Aorta (tissue), 5 donors: ENCODE results near the gene RNLS. TPM values are rescaled to one million over a fixed set of nuclear protein-coding genes. Genes with fewer than 3 reads are reported as not detected.

ENCODE experiments used
- ATAC-seq: fragments of 200-7000 bp; cut with Tn5 transposase; one replicate; pipeline ENCODE4 v1.9.1; 2022; ENCODE audit warnings: moderate library complexity; ENCODE audit not compliant: low FRiP score
- DNase-seq, 2 donors: peaks; one replicate each; pipeline ENCODE4 v3.0.0-alpha.2; 2020
- H3K27ac ChIP-seq, 2 donors: one replicate each; pipeline ENCODE4 v1.5.1; 2013; ENCODE audit warnings: low read length in 2 of 2, mild to moderate bottlenecking in 2 of 2, moderate library complexity in 2 of 2, control low read depth in 1 of 2, inconsistent platforms in 1 of 2, low read depth in 1 of 2
- H3K27me3 ChIP-seq, 2 donors: one replicate each; pipeline ENCODE4 v1.6.1; 2013; ENCODE audit warnings: control low read depth in 1 of 2, low read length in 1 of 2, mild to moderate bottlenecking in 1 of 2, moderate library complexity in 1 of 2; ENCODE audit not compliant: insufficient read depth in 2 of 2, control insufficient read depth in 1 of 2
- H3K36me3 ChIP-seq, 2 donors: one replicate each; pipeline ENCODE4 v1.6.1; 2013; ENCODE audit warnings: control low read depth in 1 of 2, low read length in 1 of 2, mild to moderate bottlenecking in 1 of 2; ENCODE audit not compliant: insufficient read depth in 2 of 2, control insufficient read depth in 1 of 2
- H3K4me1 ChIP-seq, 2 donors: one replicate each; pipeline ENCODE4 v1.6.1; 2013; ENCODE audit warnings: low read length in 2 of 2, control low read depth in 1 of 2, mild to moderate bottlenecking in 1 of 2, moderate library complexity in 1 of 2; ENCODE audit not compliant: insufficient read depth in 2 of 2, control insufficient read depth in 1 of 2
- H3K4me3 ChIP-seq, 2 donors: one replicate each; pipeline ENCODE4 v1.5.1; 2013; ENCODE audit warnings: low read length in 2 of 2, control low read depth in 1 of 2, mild to moderate bottlenecking in 1 of 2
- H3K9me3 ChIP-seq: one replicate; pipeline ENCODE4 v1.6.1; 2013; ENCODE audit warnings: mild to moderate bottlenecking, low read length; ENCODE audit not compliant: control insufficient read depth
- WGBS, 2 donors: extraction: QIAGEN DNeasy Blood & Tissue Kit; methylation state at CpG; one replicate each; pipeline ENCODE4 v1.1.7; 2013; 5-methylcytosine and 5-hydroxymethylcytosine counted together
- intact Hi-C, 2 donors: fragments of 100-400 bp; cut with DNase I; formaldehyde crosslinking; loops; one replicate each; pipeline versions ENCODE4 v1.14.2 to v1.15.0; 2022
- polyA plus RNA-seq, 2 donors: library from polyadenylated mRNA; stranded (reverse); fragments of 200-250 nt; gene quantifications; one replicate each; pipeline ENCODE4 v1.2.3, GENCODE V29; 2013
- total RNA-seq, 2 donors: library from RNA; stranded (reverse); fragmentation: NEBNext Ultra II Directional; extraction: Animal tissue kit (Norgen Biotek cat#: 25700); gene quantifications; one replicate each; pipeline ENCODE4 v1.2.1, GENCODE V29; 2021
- donor health status: healthy with polysubstance abuse.
- donor health status: Bipolar disorder and iron deficiency.
- donor health status: DM: no; HTN: no; CAD: no.
- donor health status: DM: no; HTN: no; CAD: no.
- donor health status: DM: yes; HTN: yes; CAD: no.

The RNLS gene
- total and polyA plus RNA-seq, 4 donors = 6.1 to 9.7 (median 9.5) TPM

- intact Hi-C loops = no loop called here
- DNase-seq = no peak
- no peaks in the 10 kb centered on the region for H3K36me3 ChIP-seq
- 93% methylated on average over 3 of the region's 3 CpGs for WGBS, 2 donors
- ATAC-seq = no peak
- H3K4me3 ChIP-seq = no peak overlapping the region
- H3K27me3 ChIP-seq = no peaks in the 10 kb centered on the region
- H3K4me1 ChIP-seq = no peaks in the 10 kb centered on the region
- no peak overlapping the region for H3K27ac ChIP-seq
- H3K9me3 ChIP-seq = no peaks in the 10 kb centered on the region
Measured at GRCh38 chr10:88456730-88457129, 126.4 kb downstream of the RNLS start.

- Histone ChIP-seq H3K27ac (no peak overlapping the region), H3K9me3 (no peaks in the 10 kb centered on the region), H3K4me3 (no peak overlapping the region), H3K27me3 (no peaks in the 10 kb centered on the region), H3K4me1 (no peaks in the 10 kb centered on the region), H3K36me3 (no peaks in the 10 kb centered on the region)
- intact Hi-C loops = no loop called here
- ATAC-seq = no peak
- no peak for DNase-seq
- WGBS, 2 donors = 56 to 62% methylated on average over 2 of the region's 2 CpGs
Measured at GRCh38 chr10:88455831-88456230, 127.3 kb downstream of the RNLS start.

GRCh38 chr10:88450201-88450600 is 132.9 kb downstream of the RNLS start:
- no peak for DNase-seq
- H3K4me3 ChIP-seq = no peak overlapping the region
- no peaks in the 10 kb centered on the region for H3K4me1 ChIP-seq
- no peaks in the 10 kb centered on the region for H3K36me3 ChIP-seq
- H3K9me3 ChIP-seq = no peaks in the 10 kb centered on the region
- no peak for ATAC-seq
- H3K27me3 ChIP-seq = no peaks in the 10 kb centered on the region
- 84 to 95% methylated on average over 1 of the region's 1 CpG for WGBS, 2 donors
- intact Hi-C loops = no loop called here
- H3K27ac ChIP-seq = no peak overlapping the region

GRCh38 chr10:88442716-88443115 is 140.4 kb downstream of the RNLS start:
- Histone ChIP-seq H3K9me3 (peaks cover 1% of the 10 kb centered on the region), H3K36me3 (no peaks in the 10 kb centered on the region), H3K27ac (no peak overlapping the region), H3K4me1 (no peaks in the 10 kb centered on the region), H3K27me3 (no peaks in the 10 kb centered on the region), H3K4me3 (no peak overlapping the region)
- WGBS, 2 donors = 36 to 46% methylated on average over 4 of the region's 4 CpGs
- DNase-seq (no peak), ATAC-seq (no peak)
- intact Hi-C loops = no loop called here

- Histone ChIP-seq H3K27me3 (no peaks in the 10 kb centered on the region), H3K4me3 (no peak overlapping the region), H3K4me1 (no peaks in the 10 kb centered on the region), H3K9me3 (peaks cover 1% of the 10 kb centered on the region), H3K36me3 (no peaks in the 10 kb centered on the region), H3K27ac (no peak overlapping the region)
- intact Hi-C loops = no loop called here
- ATAC-seq (no peak), DNase-seq (no peak)
Measured at GRCh38 chr10:88440541-88440940, 142.6 kb downstream of the RNLS start.

GRCh38 chr10:88439932-88440331 is 143.2 kb downstream of the RNLS start:
- no peak for DNase-seq
- Histone ChIP-seq H3K4me3 (no peak overlapping the region), H3K9me3 (peaks cover 1% of the 10 kb centered on the region), H3K4me1 (no peaks in the 10 kb centered on the region), H3K27ac (no peak overlapping the region), H3K27me3 (no peaks in the 10 kb centered on the region), H3K36me3 (no peaks in the 10 kb centered on the region)
- no peak for ATAC-seq
- intact Hi-C loops = no loop called here

GRCh38 chr10:88437411-88437810 is 145.7 kb downstream of the RNLS start:
- H3K4me1 ChIP-seq = no peaks in the 10 kb centered on the region
- DNase-seq = no peak
- no peaks in the 10 kb centered on the region for H3K9me3 ChIP-seq
- no peaks in the 10 kb centered on the region for H3K27me3 ChIP-seq
- ATAC-seq = no peak
- no peak overlapping the region for H3K4me3 ChIP-seq
- intact Hi-C loops = no loop called here
- H3K36me3 ChIP-seq = no peaks in the 10 kb centered on the region
- no peak overlapping the region for H3K27ac ChIP-seq

- ATAC-seq (no peak), DNase-seq (no peak)
- H3K4me3 ChIP-seq = no peak overlapping the region
- H3K36me3 ChIP-seq = no peaks in the 10 kb centered on the region
- WGBS, 2 donors = 90 to 91% methylated on average over 2 of the region's 2 CpGs
- H3K27ac ChIP-seq = no peak overlapping the region
- H3K9me3 ChIP-seq = no peaks in the 10 kb centered on the region
- H3K27me3 ChIP-seq = no peaks in the 10 kb centered on the region
- H3K4me1 ChIP-seq = peaks cover 0 to 1% of the 10 kb centered on the region in 2 donors
- intact Hi-C loops = no loop called here
Measured at GRCh38 chr10:88433565-88434186, 149.4 kb downstream of the RNLS start.

- DNase-seq = no peak
- WGBS, 2 donors = 94 to 97% methylated on average over 1 of the region's 1 CpG
Measured at GRCh38 chr10:88431103-88431502, 152.0 kb downstream of the RNLS start.

More at GRCh38 chr10:88431103-88431502, 152.0 kb downstream of the RNLS start:
- no peak overlapping the region for H3K4me3 ChIP-seq
- no peak overlapping the region for H3K27ac ChIP-seq
- H3K4me1 ChIP-seq = peaks cover 0 to 1% of the 10 kb centered on the region in 2 donors
- intact Hi-C loops = no loop called here
- ATAC-seq = no peak
- no peaks in the 10 kb centered on the region for H3K36me3 ChIP-seq
- no peaks in the 10 kb centered on the region for H3K27me3 ChIP-seq
- no peaks in the 10 kb centered on the region for H3K9me3 ChIP-seq
